ENCODE measurements around the gene WNT7B.

The WNT7B gene

GRCh38 chr22:45962756-45963324 lies 14.1 kb downstream of the WNT7B start:
- Histone ChIP-seq H3K4me3 (IDR thresholded peaks at IDR 0.05; ENCODE audit: insufficient read depth, low read depth, low read length) (no peak overlapping the region), H3K4me1 (ENCODE audit: low read depth, poor library complexity, severe bottlenecking) (peaks cover 5% of the 10 kb centered on the region), H3K79me2 (ENCODE audit: insufficient read depth, low read depth) (no peaks in the 10 kb centered on the region), H3K27ac (no peak overlapping the region), H3K9ac (no peak overlapping the region), H2AFZ (ENCODE audit: low read depth) (no peak overlapping the region), H3K4me2 (no peak overlapping the region), H4K20me1 (ENCODE audit: insufficient read depth) (no peaks in the 10 kb centered on the region), H3K36me3 (ENCODE audit: insufficient read depth) (no peaks in the 10 kb centered on the region), H3K27me3 (ENCODE audit: insufficient read depth, low read depth) (peaks cover 70% of the 10 kb centered on the region)
- no peak for TF ChIP-seq CTCF (conservative IDR thresholded peaks at IDR 0.05; ENCODE audit: low read depth, low read length)

GRCh38 chr22:45962434-45962718 lies 14.6 kb downstream of the WNT7B start:
- no peak overlapping the region for H3K4me3 ChIP-seq (IDR thresholded peaks at IDR 0.05; ENCODE audit: insufficient read depth, low read depth, low read length)
- H4K20me1 ChIP-seq (ENCODE audit: insufficient read depth), result no peaks in the 10 kb centered on the region
- no peak overlapping the region for H3K4me2 ChIP-seq
- H3K36me3 ChIP-seq (ENCODE audit: insufficient read depth), result no peaks in the 10 kb centered on the region
- no peak overlapping the region for H3K27ac ChIP-seq
- peaks cover 71% of the 10 kb centered on the region for H3K27me3 ChIP-seq (ENCODE audit: insufficient read depth, low read depth)
- H3K4me1 ChIP-seq (ENCODE audit: low read depth, poor library complexity, severe bottlenecking), result peaks cover 5% of the 10 kb centered on the region
- no peak overlapping the region for H3K9ac ChIP-seq
- no peak overlapping the region for H2AFZ ChIP-seq (ENCODE audit: low read depth)
- TF ChIP-seq CTCF (conservative IDR thresholded peaks at IDR 0.05; ENCODE audit: low read depth, low read length), result no peak
- H3K79me2 ChIP-seq (ENCODE audit: insufficient read depth, low read depth), result no peaks in the 10 kb centered on the region

GRCh38 chr22:45961679-45962433 lies 15.1 kb downstream of the WNT7B start:
- no peak overlapping the region for H2AFZ ChIP-seq (ENCODE audit: low read depth)
- H3K27ac ChIP-seq, result no peak overlapping the region
- no peak overlapping the region for H3K9ac ChIP-seq
- no peak for TF ChIP-seq CTCF (conservative IDR thresholded peaks at IDR 0.05; ENCODE audit: low read depth, low read length)
- H4K20me1 ChIP-seq (ENCODE audit: insufficient read depth), result no peaks in the 10 kb centered on the region
- H3K36me3 ChIP-seq (ENCODE audit: insufficient read depth), result no peaks in the 10 kb centered on the region
- H3K4me1 ChIP-seq (ENCODE audit: low read depth, poor library complexity, severe bottlenecking), result peaks cover 5% of the 10 kb centered on the region
- no peak overlapping the region for H3K4me2 ChIP-seq
- no peak overlapping the region for H3K4me3 ChIP-seq (IDR thresholded peaks at IDR 0.05; ENCODE audit: insufficient read depth, low read depth, low read length)
- no peaks in the 10 kb centered on the region for H3K79me2 ChIP-seq (ENCODE audit: insufficient read depth, low read depth)
- peaks cover 77% of the 10 kb centered on the region for H3K27me3 ChIP-seq (ENCODE audit: insufficient read depth, low read depth)

- peaks cover 5% of the 10 kb centered on the region for H3K4me1 ChIP-seq (ENCODE audit: low read depth, poor library complexity, severe bottlenecking)
- TF ChIP-seq CTCF (conservative IDR thresholded peaks at IDR 0.05; ENCODE audit: low read depth, low read length), result no peak
- H3K9ac ChIP-seq, result no peak overlapping the region
These were observed 16.2 kb downstream of the WNT7B start for GRCh38 chr22:45960477-45961386.

More at GRCh38 chr22:45960477-45961386, 16.2 kb downstream of the WNT7B start:
- H2AFZ ChIP-seq (ENCODE audit: low read depth), result no peak overlapping the region
- no peaks in the 10 kb centered on the region for H3K79me2 ChIP-seq (ENCODE audit: insufficient read depth, low read depth)
- no peaks in the 10 kb centered on the region for H4K20me1 ChIP-seq (ENCODE audit: insufficient read depth)
- no peak overlapping the region for H3K4me3 ChIP-seq (IDR thresholded peaks at IDR 0.05; ENCODE audit: insufficient read depth, low read depth, low read length)
- peaks cover 79% of the 10 kb centered on the region for H3K27me3 ChIP-seq (ENCODE audit: insufficient read depth, low read depth)
- no peaks in the 10 kb centered on the region for H3K36me3 ChIP-seq (ENCODE audit: insufficient read depth)
- H3K4me2 ChIP-seq, result no peak overlapping the region
- no peak overlapping the region for H3K27ac ChIP-seq
